GM12878 (cell line): Measurements from ENCODE around the gene C1orf21. TPM values are rescaled to one million over a fixed set of nuclear protein-coding genes. Genes with fewer than 3 reads are reported as not detected.

ENCODE experiments used
- ATAC-seq: fragments of 200-7000 bp; cut with Tn5 transposase; 3 replicates; pipeline ENCODE4 v1.9.1; 2020; ENCODE audit warnings: mild to moderate bottlenecking, moderate library complexity
- BruUV-seq: library from RNA; stranded (reverse); fragments of 400-500 nt; replicated peaks from 2 replicates; lab custom pipeline; 2021; lab: Mats Ljungman, UMichigan
- CTCF ChIA-PET: fragments of 300-600 bp; sonication (Branson Sonifier 250); formaldehyde crosslinking; extraction: SDS; loops from one replicate; lab custom pipeline; 2021; ENCODE audit warnings: inconsistent platforms; lab: Yijun Ruan, JAX
- POLR2A ChIA-PET: fragments of 350-600 bp; formaldehyde crosslinking; extraction: SDS; loops from one replicate; lab custom pipeline; 2021; ENCODE audit warnings: inconsistent platforms; lab: Charles Lee
- RAD21 ChIA-PET: fragments of 300-600 bp; sonication (Branson Sonifier 250); formaldehyde crosslinking; loops from one replicate; lab custom pipeline; 2023; ENCODE audit warnings: antibody characterized with exemption; ENCODE audit not compliant: unreplicated experiment; lab: Charles Lee
- SMC1A ChIA-PET: fragments of 300-600 bp; sonication (Branson Sonifier 250); formaldehyde crosslinking; loops from one replicate; lab custom pipeline; 2023; ENCODE audit not compliant: unreplicated experiment, uncharacterized antibody; lab: Charles Lee
- DNase-seq: peaks from one replicate; pipeline ENCODE4 v3.0.0-alpha.2; 2011; ENCODE audit warnings: low read depth, low spot score
- FAIRE-seq: peaks from 3 replicates; lab custom pipeline; 2011; peaks lifted over from hg19 to GRCh38; lab: Jason Lieb, UNC
- H2AFZ ChIP-seq: 2 replicates; pipeline ENCODE4 v1.6.0; 2011; ENCODE audit warnings: low read depth, low read length, control low read depth; ENCODE audit not compliant: control insufficient read depth
- H3K27ac ChIP-seq: 2 replicates; pipeline ENCODE4 v1.5.1; 2011; ENCODE audit warnings: control low read depth; ENCODE audit not compliant: control insufficient read depth, insufficient read depth
- H3K27me3 ChIP-seq, 2 experiments: replicated peaks in 1 of 2; 2 replicates each; pipeline versions ENCODE4 v1.6.0 to v1.6.1; 2011; ENCODE audit warnings: low read length in 1 of 2; ENCODE audit not compliant: control insufficient read depth in 2 of 2, insufficient read depth in 2 of 2
- H3K36me3 ChIP-seq, 2 experiments: 2 replicates each; pipeline ENCODE4 v1.5.1; 2011; ENCODE audit warnings: low read length in 1 of 2; ENCODE audit not compliant: control insufficient read depth in 2 of 2, insufficient read depth in 2 of 2
- H3K4me1 ChIP-seq: 2 replicates; pipeline ENCODE4 v1.6.1; 2011; ENCODE audit warnings: mild to moderate bottlenecking, low read length, moderate library complexity, mixed read lengths; ENCODE audit not compliant: control insufficient read depth, insufficient read depth
- H3K4me2 ChIP-seq: 2 replicates; pipeline ENCODE4 v1.6.0; 2011; ENCODE audit warnings: control low read depth; ENCODE audit not compliant: control insufficient read depth, insufficient read depth
- H3K4me3 ChIP-seq: fragments of 200-600 bp; sonication (generic); 2 replicates; pipeline ENCODE4 v1.5.1; 2016
- H3K79me2 ChIP-seq: 2 replicates; pipeline ENCODE4 v1.6.0; 2011; ENCODE audit warnings: low read length; ENCODE audit not compliant: control insufficient read depth, insufficient read depth
- H3K9ac ChIP-seq: 2 replicates; pipeline ENCODE4 v1.8.0; 2011; ENCODE audit warnings: low read length, control low read depth, mixed read lengths; ENCODE audit not compliant: control insufficient read depth, insufficient read depth
- H3K9me3 ChIP-seq: replicated peaks from 3 replicates; pipeline ENCODE4 v1.5.1; 2011; ENCODE audit warnings: mild to moderate bottlenecking, low read length; ENCODE audit not compliant: control insufficient read depth, insufficient read depth
- H4K20me1 ChIP-seq: 2 replicates; pipeline ENCODE4 v1.6.0; 2011; ENCODE audit not compliant: control insufficient read depth, insufficient read depth
- BACH1 ChIP-seq: fragments of 450-650 bp; IDR thresholded peaks from 2 replicates; pipeline ENCODE4 v1.6.1; 2017; ENCODE audit warnings: mild to moderate bottlenecking, borderline replicate concordance
- CBFB ChIP-seq: IDR thresholded peaks from 2 replicates; pipeline ENCODE4 v1.6.1; 2016; ENCODE audit warnings: antibody characterized with exemption, low read depth
- EZH2 ChIP-seq: IDR thresholded peaks from 2 replicates; pipeline ENCODE4 v1.6.1; 2012; ENCODE audit warnings: low read depth, mild to moderate bottlenecking, control low read depth, inconsistent platforms, low read length, borderline replicate concordance; ENCODE audit not compliant: control insufficient read depth
- GATAD2B ChIP-seq: fragments of 450-650 bp; conservative IDR thresholded peaks from 2 replicates; pipeline ENCODE4 v1.6.1; 2017; ENCODE audit warnings: low read depth, mild to moderate bottlenecking, moderate library complexity
- HCFC1 ChIP-seq: fragments of 150-350 bp; IDR thresholded peaks from 2 replicates; pipeline ENCODE4 v1.6.1; 2014; ENCODE audit warnings: low read length
- JUND ChIP-seq: IDR thresholded peaks from 2 replicates; pipeline ENCODE4 v1.6.1; 2012; ENCODE audit warnings: low read depth, mild to moderate bottlenecking, low read length, improper control_type of control experiment, moderate library complexity
- MYB ChIP-seq: fragments of 150-350 bp; IDR thresholded peaks from 2 replicates; pipeline ENCODE4 v1.6.1; 2014; ENCODE audit warnings: mild to moderate bottlenecking, low read depth, low read length, borderline replicate concordance
- POLR2A ChIP-seq: IDR thresholded peaks from 2 replicates; pipeline ENCODE4 v1.6.1; 2011; ENCODE audit warnings: low read depth, mild to moderate bottlenecking, low read length
- RELA ChIP-seq: fragments of 450-650 bp; IDR thresholded peaks from 2 replicates; pipeline ENCODE4 v1.8.0; 2014; ENCODE audit warnings: borderline replicate concordance; ENCODE audit not compliant: partially characterized antibody
- TARDBP ChIP-seq: IDR thresholded peaks from 2 replicates; pipeline ENCODE4 v1.6.1; 2016; ENCODE audit warnings: borderline replicate concordance
- ZNF274 ChIP-seq: IDR thresholded peaks from one replicate; pipeline ENCODE4 v1.8.0; 2011; ENCODE audit not compliant: insufficient read length, insufficient read depth
- ZNF622 ChIP-seq: fragments of 450-650 bp; IDR thresholded peaks from 2 replicates; pipeline ENCODE4 v1.6.1; 2017; ENCODE audit warnings: mild to moderate bottlenecking, inconsistent platforms
- WGBS: methylation state at CpG from one replicate; pipeline ENCODE4 v1.1.6; 2016; ENCODE audit warnings: low lambda C conversion rate; ENCODE audit not compliant: insufficient replicate concordance, insufficient coverage; ENCODE audit errors: missing lambda C conversion rate; 5-methylcytosine and 5-hydroxymethylcytosine counted together
- in situ Hi-C: fragments of 300-500 bp; cut with MboI; formaldehyde crosslinking; loops from 9 replicates; pipeline ENCODE4 v1.14.3; 2018; ENCODE audit warnings: mixed read lengths
- intact Hi-C: fragments of 100-400 bp; cut with micrococcal nuclease; formaldehyde crosslinking; loops from one replicate; pipeline ENCODE4 v1.14.2; 2022; ENCODE audit not compliant: unreplicated experiment
- polyA plus RNA-seq, 11 experiments: library from polyadenylated mRNA; depleted of rRNA in 4 of 11; unstranded in 6 of 11; stranded (reverse) in 5 of 11; fragments of >200 nt; fragmentation: Nextera tagmentation in 4 of 11; fragmentation: Illumina TruSeq in 1 of 11; extraction: Ambion mirVana in 4 of 11; extraction: Trizol in 1 of 11; gene quantifications; 1 replicate in 1 of 11; 2 replicates in 10 of 11; pipeline versions ENCODE4 v1.2.1 to v1.2.3, GENCODE V29; 2011 to 2016; ENCODE audit warnings: inconsistent platforms in 2 of 11, missing spikeins in 2 of 11, low read depth in 1 of 11
- total RNA-seq, 4 experiments: library from RNA; depleted of rRNA in 3 of 4; stranded (reverse); fragments of >200 nt in 3 of 4; fragmentation: Illumina TruSeq in 1 of 4; extraction: Trizol in 1 of 4; gene quantifications; 2 replicates each; pipeline versions ENCODE4 v1.2.1 to v1.2.3, GENCODE V29; 2013 to 2021
- TF ChIP-seq, protein P1 (sequence below): fragments of 450-650 bp; IDR thresholded peaks from 2 replicates; pipeline ENCODE4 v1.6.1; 2017; ENCODE audit warnings: borderline replicate concordance

Gene C1orf21
- total and polyA plus RNA-seq, 10 of the 15 experiments (the other 5 are each of a cell fraction or from before 2014, with no cell fraction given) = 0.03 to 1.6 (median 0.17) TPM; not detected in 3

DNA sequence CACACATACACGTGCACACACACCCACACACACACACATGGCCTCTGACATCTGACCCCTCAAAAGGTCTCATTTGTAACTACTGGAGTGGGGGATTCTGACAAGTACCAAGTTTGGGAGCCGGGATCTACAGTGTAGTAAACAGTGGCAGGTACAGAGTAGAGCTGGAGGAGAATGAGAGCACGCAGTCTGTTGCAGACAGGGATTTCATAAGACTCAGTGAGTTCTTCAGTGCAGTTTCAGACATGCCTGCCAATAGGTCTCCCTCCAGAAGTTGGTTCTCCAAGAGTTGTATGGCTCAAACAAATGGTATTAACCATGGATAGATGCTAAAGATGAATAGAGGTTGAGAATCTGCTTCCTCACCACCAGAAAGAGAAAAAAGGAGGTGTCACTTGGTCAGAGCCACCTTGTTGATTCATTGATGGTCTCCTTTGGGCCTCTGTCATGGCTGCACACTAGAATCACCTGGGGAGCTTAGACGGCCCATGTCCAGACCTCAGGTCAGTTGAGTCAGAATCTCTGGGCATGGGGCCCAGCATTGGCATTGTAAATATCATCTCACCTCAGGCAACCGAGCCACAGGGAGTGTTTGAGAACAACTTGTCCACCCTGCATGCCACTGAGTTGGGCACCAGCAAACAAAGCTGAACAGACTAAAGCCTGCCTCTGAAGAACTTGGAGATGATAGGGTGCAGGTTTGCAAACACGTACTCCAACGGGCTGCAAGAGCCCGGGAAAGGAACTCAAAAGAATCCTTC, 245.8 kb downstream of the C1orf21 start:
- no peak overlapping the region for H3K27ac ChIP-seq
- POLR2A ChIA-PET = no interaction called here
- FAIRE-seq (no peak), DNase-seq (no peak), ATAC-seq (no peak)
- 38% methylated on average over 8 of the region's 8 CpGs for WGBS
- H3K4me2 ChIP-seq = no peak overlapping the region
- H3K36me3 ChIP-seq = no peaks in the 10 kb centered on the region
- SMC1A ChIA-PET = no interaction called here
- no peak overlapping the region for H3K4me3 ChIP-seq
- no peak overlapping the region for H3K9ac ChIP-seq
- TF ChIP-seq ZNF622 (no peak), ZNF274 (no peak), JUND (no peak), POLR2A (no peak), TARDBP (no peak), GATAD2B (no peak), RELA (no peak), CBFB (no peak), MYB (no peak), HCFC1 (no peak), EZH2 (no peak), BACH1 (no peak)
- TF ChIP-seq, protein P1, sequence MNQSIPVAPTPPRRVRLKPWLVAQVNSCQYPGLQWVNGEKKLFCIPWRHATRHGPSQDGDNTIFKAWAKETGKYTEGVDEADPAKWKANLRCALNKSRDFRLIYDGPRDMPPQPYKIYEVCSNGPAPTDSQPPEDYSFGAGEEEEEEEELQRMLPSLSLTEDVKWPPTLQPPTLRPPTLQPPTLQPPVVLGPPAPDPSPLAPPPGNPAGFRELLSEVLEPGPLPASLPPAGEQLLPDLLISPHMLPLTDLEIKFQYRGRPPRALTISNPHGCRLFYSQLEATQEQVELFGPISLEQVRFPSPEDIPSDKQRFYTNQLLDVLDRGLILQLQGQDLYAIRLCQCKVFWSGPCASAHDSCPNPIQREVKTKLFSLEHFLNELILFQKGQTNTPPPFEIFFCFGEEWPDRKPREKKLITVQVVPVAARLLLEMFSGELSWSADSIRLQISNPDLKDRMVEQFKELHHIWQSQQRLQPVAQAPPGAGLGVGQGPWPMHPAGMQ = no peak
- TF ChIP-seq, all 136 proteins: peak for 0
- no peaks in the 10 kb centered on the region for H4K20me1 ChIP-seq
- no peaks in the 10 kb centered on the region; a peak in 2 of 4 replicates for H3K27me3 ChIP-seq
- intact Hi-C loops (no loop called here), in situ Hi-C loops (no loop called here)
- ChIA-PET RAD21 (no interaction called here), CTCF (interaction anchor here (0.5 kb wide), 1 partner anchor 1328 kb away, joined by 3 read pairs; no protein-coding TSS in a partner anchor)
- no TSS peak for BruUV-seq
- H3K9me3 ChIP-seq = no peaks in the 10 kb centered on the region; the same call in 2 of the 3 replicates
- H3K79me2 ChIP-seq = no peaks in the 10 kb centered on the region
- no peaks in the 10 kb centered on the region for H3K4me1 ChIP-seq
- H2AFZ ChIP-seq = no peak overlapping the region
